ENCODE results near the gene DUSP22.
"Not testable (repeated sequence)": the region's sequence is repeated elsewhere in the genome, so short reads cannot be mapped to it uniquely, and the experiment has no call there.

DNA sequence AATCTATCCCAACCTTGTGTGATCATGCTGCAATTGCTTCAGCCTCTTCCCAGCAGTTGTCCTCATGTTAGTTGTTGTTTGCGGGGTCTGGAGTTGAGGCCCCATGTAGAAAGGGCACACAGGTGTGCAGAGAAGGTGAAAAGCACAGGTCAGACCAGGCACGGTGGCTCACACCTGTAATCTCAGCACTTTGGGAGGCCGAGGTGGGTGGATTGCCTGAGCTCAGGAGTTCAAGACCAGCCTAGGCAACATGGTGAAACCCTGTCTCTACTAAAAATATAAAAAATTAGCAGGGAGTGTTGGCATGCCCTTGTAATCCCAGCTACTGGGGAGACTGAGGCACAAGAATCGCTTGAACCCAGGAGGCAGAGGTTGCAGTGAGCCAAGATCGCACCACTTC, 6.4 kb upstream of the DUSP22 start:
- TF ChIP-seq, protein P1, sequence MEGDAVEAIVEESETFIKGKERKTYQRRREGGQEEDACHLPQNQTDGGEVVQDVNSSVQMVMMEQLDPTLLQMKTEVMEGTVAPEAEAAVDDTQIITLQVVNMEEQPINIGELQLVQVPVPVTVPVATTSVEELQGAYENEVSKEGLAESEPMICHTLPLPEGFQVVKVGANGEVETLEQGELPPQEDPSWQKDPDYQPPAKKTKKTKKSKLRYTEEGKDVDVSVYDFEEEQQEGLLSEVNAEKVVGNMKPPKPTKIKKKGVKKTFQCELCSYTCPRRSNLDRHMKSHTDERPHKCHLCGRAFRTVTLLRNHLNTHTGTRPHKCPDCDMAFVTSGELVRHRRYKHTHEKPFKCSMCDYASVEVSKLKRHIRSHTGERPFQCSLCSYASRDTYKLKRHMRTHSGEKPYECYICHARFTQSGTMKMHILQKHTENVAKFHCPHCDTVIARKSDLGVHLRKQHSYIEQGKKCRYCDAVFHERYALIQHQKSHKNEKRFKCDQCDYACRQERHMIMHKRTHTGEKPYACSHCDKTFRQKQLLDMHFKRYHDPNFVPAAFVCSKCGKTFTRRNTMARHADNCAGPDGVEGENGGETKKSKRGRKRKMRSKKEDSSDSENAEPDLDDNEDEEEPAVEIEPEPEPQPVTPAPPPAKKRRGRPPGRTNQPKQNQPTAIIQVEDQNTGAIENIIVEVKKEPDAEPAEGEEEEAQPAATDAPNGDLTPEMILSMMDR (IDR thresholded peaks at IDR 0.05), result not testable (repeated sequence)
- not testable (repeated sequence) for TF ChIP-seq POLR2A (IDR thresholded peaks at IDR 0.05)
